HUES48 (cell line): Measurements from ENCODE around the gene KDM6B.

Experiments
- H3K27ac ChIP-seq: one replicate; pipeline ENCODE4 v1.7.0; 2013; ENCODE audit warnings: low read depth, low read length, inconsistent platforms
- H3K27me3 ChIP-seq: 2 replicates; pipeline ENCODE4 v1.6.1; 2013; ENCODE audit warnings: mild to moderate bottlenecking, low read length; ENCODE audit not compliant: control insufficient read depth, insufficient read depth
- H3K36me3 ChIP-seq: 2 replicates; pipeline ENCODE4 v1.6.1; 2013; ENCODE audit warnings: low read length; ENCODE audit not compliant: control insufficient read depth, insufficient read depth
- H3K4me1 ChIP-seq: 2 replicates; pipeline ENCODE4 v1.6.1; 2013; ENCODE audit warnings: mild to moderate bottlenecking, low read length; ENCODE audit not compliant: control insufficient read depth, insufficient read depth
- H3K4me3 ChIP-seq: 2 replicates; pipeline ENCODE4 v1.5.1; 2013; ENCODE audit warnings: mild to moderate bottlenecking, low read depth, low read length
- H3K9ac ChIP-seq: 2 replicates; pipeline ENCODE4 v1.6.1; 2013; ENCODE audit warnings: mild to moderate bottlenecking, low read depth, low read length, moderate library complexity
- H3K9me3 ChIP-seq: 2 replicates; pipeline ENCODE4 v1.6.1; 2013; ENCODE audit warnings: low read length; ENCODE audit not compliant: control insufficient read depth, insufficient read depth

KDM6B gene

DNA sequence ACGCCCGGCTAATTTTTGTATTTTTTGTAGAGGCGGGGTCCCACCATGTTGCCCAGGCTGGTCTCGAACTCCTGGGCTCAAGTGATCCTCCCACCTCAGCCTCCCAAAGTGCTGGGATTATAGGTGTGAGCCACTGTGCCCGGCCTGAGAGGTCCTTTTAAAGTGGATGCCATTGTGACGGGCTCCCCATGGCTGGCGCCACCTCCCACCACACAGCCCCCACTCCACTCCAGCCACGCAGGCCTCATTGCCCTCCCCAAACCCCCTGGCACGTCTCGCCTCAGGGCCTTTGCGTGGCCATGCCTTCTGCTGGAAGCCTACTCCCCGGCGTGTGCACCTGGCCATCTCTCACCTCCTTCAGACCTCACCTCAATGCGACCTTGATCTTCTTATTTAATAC, 11.9 kb upstream of the KDM6B start:
- peaks cover 28% of the 10 kb centered on the region for H3K27me3 ChIP-seq
- H3K27ac ChIP-seq, result no peak overlapping the region
- H3K9me3 ChIP-seq, result no peaks in the 10 kb centered on the region
- no peak overlapping the region for H3K9ac ChIP-seq
- H3K4me1 ChIP-seq, result peaks cover 7% of the 10 kb centered on the region; the same call in 1 of the 2 replicates
- H3K36me3 ChIP-seq, result no peaks in the 10 kb centered on the region
- no peak overlapping the region for H3K4me3 ChIP-seq

DNA sequence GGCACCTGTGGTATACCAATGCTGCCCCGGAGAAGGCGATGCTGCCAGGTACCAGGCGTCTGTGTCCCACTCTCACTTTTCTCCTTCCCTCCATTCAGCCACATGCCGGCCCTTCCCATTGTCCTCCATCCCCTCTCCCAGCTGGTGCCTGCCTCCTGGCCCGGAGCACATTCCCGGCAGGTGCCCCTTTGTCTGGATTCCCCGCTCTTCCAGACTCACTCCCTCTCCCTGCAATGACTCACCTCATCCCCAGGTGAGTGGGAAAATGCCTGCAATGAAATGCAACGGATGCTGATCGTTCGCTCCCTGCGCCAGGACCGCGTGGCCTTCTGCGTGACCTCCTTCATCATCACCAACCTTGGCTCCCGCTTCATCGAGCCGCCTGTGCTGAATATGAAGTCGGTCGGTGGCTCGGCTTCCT, 10.4 kb upstream of the KDM6B start:
- Histone ChIP-seq H3K27ac (no peak overlapping the region), H3K27me3 (peaks cover 32% of the 10 kb centered on the region), H3K4me3 (no peak overlapping the region), H3K4me1 (peaks cover 7% of the 10 kb centered on the region; the same call in 1 of the 2 replicates), H3K36me3 (no peaks in the 10 kb centered on the region), H3K9ac (no peak overlapping the region), H3K9me3 (no peaks in the 10 kb centered on the region)

DNA sequence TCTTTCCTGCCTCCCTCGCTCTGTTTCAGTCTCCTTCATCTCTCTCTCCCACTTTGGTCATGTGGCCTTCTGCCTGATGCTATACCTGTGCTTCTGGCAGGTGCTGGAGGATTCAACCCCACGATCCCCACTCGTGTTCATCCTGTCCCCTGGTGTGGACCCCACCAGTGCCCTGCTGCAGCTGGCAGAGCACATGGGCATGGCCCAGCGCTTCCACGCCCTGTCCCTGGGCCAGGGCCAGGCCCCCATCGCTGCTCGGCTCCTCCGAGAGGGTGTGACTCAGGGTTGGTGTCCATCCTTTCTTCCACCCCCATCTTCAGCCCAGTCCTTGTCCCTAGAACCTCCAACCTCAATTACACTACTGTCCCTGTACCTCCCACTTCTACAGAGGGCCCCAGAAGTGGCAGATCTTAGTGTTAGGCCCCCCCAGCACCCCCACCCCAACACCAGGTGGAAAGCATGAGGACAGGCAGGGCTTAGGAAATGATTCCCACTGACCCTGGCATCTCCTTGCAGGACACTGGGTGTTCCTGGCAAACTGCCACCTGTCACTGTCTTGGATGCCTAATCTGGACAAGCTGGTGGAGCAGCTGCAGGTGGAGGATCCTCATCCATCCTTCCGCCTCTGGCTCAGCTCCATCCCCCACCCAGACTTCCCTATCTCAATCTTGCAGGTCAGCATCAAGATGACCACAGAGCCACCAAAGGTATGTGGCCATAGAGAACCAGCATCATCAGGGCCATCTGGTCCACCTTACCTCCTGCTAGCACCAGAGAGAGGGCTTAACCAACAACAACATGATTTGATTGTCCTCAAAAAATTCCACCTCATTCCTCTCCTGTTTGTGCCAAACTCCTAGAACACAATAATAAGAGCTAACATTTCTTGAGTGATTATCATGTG, 9.7 kb upstream of the KDM6B start:
- Histone ChIP-seq H3K9ac (no peak overlapping the region), H3K27me3 (peaks cover 33% of the 10 kb centered on the region), H3K36me3 (no peaks in the 10 kb centered on the region), H3K9me3 (no peaks in the 10 kb centered on the region), H3K4me3 (no peak overlapping the region), H3K27ac (no peak overlapping the region), H3K4me1 (peaks cover 7% of the 10 kb centered on the region; the same call in 1 of the 2 replicates)

DNA sequence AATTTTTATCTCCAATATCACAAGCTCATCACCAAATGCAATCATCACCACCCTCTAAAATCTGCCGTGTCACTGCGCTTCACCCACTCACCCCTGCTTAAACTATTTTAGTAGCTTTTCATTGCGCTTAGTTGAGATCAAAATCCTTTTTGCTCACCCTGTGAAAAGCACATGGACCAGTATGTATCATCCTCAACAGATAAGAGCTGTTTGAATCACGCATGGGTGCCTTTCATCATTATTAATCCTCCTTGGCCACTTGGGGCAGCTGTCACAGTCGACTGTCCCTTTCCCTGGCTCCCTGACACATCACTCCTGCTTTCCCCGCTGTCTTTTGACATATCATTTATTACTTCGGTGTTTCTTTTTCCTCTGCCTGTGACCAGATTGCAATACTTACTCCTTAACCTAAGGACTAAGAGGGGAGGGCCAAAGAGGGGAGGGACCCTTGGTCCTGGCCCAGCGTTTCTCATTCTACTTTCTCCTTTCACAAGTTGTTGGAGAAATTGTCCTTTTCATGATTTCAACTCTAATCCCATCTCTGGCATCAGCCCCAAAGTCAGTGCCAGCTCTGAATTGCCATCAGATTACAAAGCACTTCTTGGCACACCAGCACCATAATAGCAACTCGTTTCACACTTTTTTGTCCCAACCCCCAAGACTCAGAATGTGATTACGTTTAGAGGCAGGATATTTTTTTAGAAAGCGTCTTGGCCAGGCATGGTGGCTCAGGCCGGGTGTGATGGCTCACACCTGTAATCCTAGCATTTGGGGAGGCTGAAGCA, 8.6 kb upstream of the KDM6B start:
- Histone ChIP-seq H3K27ac (no peak overlapping the region), H3K27me3 (peaks cover 38% of the 10 kb centered on the region), H3K4me3 (no peak overlapping the region), H3K9ac (no peak overlapping the region), H3K9me3 (no peaks in the 10 kb centered on the region), H3K36me3 (no peaks in the 10 kb centered on the region), H3K4me1 (peaks cover 7% of the 10 kb centered on the region; the same call in 1 of the 2 replicates)

DNA sequence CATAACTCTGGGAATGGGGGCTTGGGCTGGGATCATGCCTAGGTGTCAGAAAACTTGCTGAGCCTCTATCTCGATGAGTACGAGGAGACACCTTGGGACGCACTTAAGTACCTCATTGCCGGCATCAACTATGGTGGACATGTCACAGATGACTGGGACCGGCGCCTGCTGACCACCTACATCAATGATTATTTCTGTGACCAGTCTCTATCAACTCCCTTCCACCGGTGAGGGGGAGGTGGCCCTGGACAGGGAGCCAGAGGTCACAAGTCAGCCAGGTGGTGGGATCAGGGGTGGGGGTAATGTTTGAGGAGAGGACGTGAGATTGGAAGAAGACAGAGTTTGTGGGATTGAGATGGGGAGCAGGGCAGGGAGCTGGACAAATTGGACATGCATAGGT, 3.4 kb upstream of the KDM6B start:
- Histone ChIP-seq H3K36me3 (no peaks in the 10 kb centered on the region), H3K4me1 (peaks cover 6% of the 10 kb centered on the region), H3K27me3 (peaks cover 38% of the 10 kb centered on the region), H3K9me3 (no peaks in the 10 kb centered on the region), H3K27ac (no peak overlapping the region), H3K4me3 (no peak overlapping the region), H3K9ac (no peak overlapping the region)

DNA sequence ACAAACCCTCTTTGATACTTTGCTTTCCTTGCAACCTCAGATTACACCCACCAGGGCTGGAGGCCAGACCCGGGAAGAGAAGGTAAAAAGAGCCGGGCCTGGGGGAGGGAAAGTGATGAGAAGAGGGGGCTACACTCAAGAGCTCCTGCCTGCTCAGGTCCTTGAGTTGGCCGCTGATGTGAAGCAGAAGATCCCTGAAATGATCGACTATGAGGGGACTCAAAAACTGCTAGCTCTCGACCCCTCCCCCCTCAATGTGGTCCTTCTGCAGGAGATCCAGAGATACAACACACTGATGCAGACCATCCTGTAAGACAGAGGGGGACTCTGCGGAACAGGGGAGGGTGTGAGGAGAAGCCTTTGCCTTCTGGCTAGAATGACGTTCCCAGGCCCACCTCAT, 2.8 kb upstream of the KDM6B start:
- H3K27me3 ChIP-seq, result peaks cover 37% of the 10 kb centered on the region
- no peaks in the 10 kb centered on the region for H3K36me3 ChIP-seq
- no peak overlapping the region for H3K27ac ChIP-seq
- H3K9me3 ChIP-seq, result no peaks in the 10 kb centered on the region
- no peak overlapping the region for H3K9ac ChIP-seq
- no peak overlapping the region for H3K4me3 ChIP-seq
- peaks cover 6% of the 10 kb centered on the region for H3K4me1 ChIP-seq

DNA sequence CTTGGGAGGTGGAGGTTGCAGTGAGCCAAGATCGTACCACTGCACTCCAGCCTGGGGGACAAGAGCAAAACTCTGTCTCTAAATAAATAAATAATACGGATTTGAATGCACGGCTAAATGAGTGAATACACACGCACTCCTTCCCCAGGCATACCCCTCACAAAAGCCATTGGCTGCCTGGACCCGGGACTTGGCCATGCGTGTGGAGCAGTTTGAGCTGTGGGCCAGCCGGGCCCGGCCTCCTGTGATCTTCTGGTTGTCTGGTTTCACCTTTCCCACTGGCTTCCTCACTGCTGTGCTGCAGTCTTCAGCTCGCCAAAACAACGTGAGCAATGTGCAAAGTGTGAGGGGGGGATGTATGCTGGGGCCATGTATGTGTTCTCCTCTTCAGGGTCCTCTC, 1.6 kb upstream of the KDM6B start:
- Histone ChIP-seq H3K36me3 (no peaks in the 10 kb centered on the region), H3K4me3 (no peak overlapping the region), H3K27ac (no peak overlapping the region), H3K9ac (no peak overlapping the region), H3K27me3 (peaks cover 37% of the 10 kb centered on the region), H3K9me3 (no peaks in the 10 kb centered on the region), H3K4me1 (peaks cover 11% of the 10 kb centered on the region)

DNA sequence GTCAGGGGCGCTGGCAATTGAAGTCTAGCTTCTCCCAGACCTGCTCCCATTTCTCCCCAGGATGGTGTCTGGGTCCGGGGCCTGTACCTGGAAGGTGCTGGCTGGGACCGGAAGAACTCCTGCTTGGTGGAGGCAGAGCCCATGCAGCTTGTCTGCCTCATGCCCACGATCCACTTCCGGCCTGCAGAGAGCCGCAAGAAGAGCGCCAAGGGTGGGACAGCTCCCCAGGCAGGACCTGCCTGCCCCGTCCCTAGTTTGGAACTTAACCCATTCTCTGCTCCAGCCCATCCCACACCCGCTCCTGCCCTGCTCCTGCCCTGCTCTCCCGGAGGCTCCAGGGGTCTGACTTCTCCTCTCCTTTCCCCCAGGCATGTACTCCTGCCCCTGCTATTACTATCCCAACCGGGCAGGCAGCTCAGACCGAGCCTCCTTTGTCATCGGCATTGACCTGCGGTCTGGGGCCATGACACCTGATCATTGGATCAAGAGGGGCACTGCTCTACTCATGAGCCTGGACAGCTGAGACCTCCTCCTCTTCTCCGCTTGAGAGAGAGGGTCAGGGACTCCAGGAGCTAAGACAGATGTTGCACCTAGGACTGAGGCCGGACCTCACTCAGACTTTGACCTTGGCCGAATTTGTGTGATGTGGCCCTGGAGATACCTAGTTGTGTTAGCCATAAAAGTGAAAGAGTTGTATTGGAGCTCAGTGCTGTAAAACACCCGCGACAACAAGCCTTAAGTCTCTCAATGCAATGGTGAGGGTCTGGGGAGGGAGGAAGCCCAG, 814 bp upstream of the KDM6B start:
- Histone ChIP-seq H3K4me3 (peak overlapping the region; percentile 82), H3K27ac (no peak overlapping the region)

DNA sequence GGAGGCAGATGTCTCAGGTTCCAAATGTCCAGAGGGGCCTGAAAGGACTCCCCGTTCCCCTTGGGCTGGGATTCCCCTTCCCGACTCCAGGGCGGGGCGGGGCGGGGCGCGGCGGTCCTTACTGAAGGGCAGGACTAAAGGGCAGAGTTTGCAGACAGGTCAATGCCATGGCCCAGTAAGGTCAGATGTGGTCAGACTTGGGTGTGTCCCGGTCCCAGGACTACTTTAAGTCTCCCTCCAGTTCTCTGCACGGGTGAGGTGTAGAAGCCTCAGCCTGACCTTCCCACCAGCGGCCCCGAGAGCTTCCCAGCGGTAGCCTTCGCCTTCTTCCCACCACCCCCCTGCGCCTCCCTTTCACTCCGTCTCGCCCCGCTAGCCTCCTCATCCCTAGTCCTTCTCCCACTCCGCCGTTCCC, 532 bp downstream of the KDM6B start:
- H3K4me1 ChIP-seq, result peaks cover 23% of the 10 kb centered on the region
- H3K27ac ChIP-seq, result peak overlapping the region; percentile 86
- no peak overlapping the region; the same call in 1 of the 2 replicates for H3K9ac ChIP-seq
- peaks cover 42% of the 10 kb centered on the region for H3K27me3 ChIP-seq
- H3K4me3 ChIP-seq, result peak overlapping the region; percentile 82
- no peaks in the 10 kb centered on the region for H3K36me3 ChIP-seq
- H3K9me3 ChIP-seq, result no peaks in the 10 kb centered on the region

More for the DNA sequence above, 814 bp upstream of the KDM6B start:
- peaks cover 34% of the 10 kb centered on the region for H3K27me3 ChIP-seq
- H3K4me1 ChIP-seq, result peaks cover 16% of the 10 kb centered on the region
- H3K36me3 ChIP-seq, result no peaks in the 10 kb centered on the region
- H3K9me3 ChIP-seq, result no peaks in the 10 kb centered on the region
- H3K9ac ChIP-seq, result no peak overlapping the region

DNA sequence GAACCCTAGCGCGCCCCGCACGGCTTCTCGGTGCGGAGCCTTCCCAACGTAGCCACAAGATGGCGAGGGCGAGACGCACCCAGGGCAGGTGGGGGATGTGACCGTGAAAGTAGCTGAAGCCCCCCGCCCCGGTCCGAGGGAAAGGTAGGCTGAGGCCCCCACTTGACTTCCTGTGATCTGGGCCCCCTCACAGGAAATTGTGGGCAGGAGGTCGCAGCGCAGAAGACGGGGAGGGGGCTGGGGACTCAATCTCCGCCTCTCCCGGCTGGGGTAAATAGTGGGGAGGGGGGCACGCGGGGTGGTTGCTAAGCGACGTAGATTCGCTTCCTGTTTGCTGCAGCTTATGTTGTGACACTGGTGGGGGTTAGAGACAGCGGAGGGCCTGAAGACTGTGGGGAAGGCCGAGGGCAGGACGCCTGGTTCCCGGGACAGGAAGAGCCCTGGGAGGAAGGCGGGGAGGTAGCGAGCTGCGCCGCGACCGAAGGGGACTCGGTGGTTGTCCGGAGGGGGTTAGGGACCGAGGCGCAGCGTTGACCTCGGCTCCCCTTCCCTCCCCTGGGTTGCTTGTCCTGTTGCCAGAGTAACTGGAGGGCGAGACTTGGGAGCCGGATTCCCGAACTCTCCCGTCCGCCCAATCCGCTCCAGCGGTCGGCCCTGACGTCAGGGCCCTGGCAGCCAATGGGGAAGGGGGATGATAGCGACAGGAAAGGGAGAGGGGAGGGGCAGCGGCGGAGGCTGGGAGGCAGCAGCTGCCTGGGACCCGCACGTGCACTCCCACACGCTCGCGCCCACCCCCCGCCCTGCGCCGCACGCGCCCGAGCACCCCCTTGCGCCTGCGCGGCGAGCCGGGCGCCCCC, 1.2 kb downstream of the KDM6B start:
- Histone ChIP-seq H3K4me1 (peaks cover 23% of the 10 kb centered on the region), H3K9ac (peak overlapping the region; percentile 53; the same call in 1 of the 2 replicates), H3K27me3 (peaks cover 47% of the 10 kb centered on the region), H3K27ac (peak overlapping the region; percentile 86), H3K9me3 (no peaks in the 10 kb centered on the region), H3K4me3 (peak overlapping the region; percentile 82), H3K36me3 (no peaks in the 10 kb centered on the region)
